Keratinocyte (primary cell): Measurements from ENCODE around the gene TRPM6. TPM values are rescaled to one million over a fixed set of nuclear protein-coding genes. Genes with fewer than 3 reads are reported as not detected.
"Not testable (repeated sequence)": the region's sequence is repeated elsewhere in the genome, so short reads cannot be mapped to it uniquely, and the experiment has no call there.

Source experiments
- DNase-seq: peaks from one replicate; pipeline ENCODE4 v3.0.0-alpha.2; 2011; ENCODE audit warnings: low read depth, missing footprints, low spot score
- FAIRE-seq: peaks from 2 replicates; lab custom pipeline; 2011; peaks lifted over from hg19 to GRCh38; lab: Jason Lieb, UNC
- H2AFZ ChIP-seq: 2 replicates; pipeline ENCODE4 v1.6.0; 2012; ENCODE audit warnings: low read length, control low read depth, inconsistent platforms; ENCODE audit not compliant: control insufficient read depth
- H3K27ac ChIP-seq: 2 replicates; pipeline ENCODE4 v1.5.1; 2011; ENCODE audit warnings: low read length; ENCODE audit not compliant: control insufficient read depth, insufficient read depth
- H3K27me3 ChIP-seq: 3 replicates; pipeline ENCODE4 v1.6.0; 2011; ENCODE audit warnings: low read length; ENCODE audit not compliant: control insufficient read depth, insufficient read depth; ENCODE audit errors: extremely low read depth
- H3K36me3 ChIP-seq, 2 experiments: 2 replicates in 1 of 2; 3 replicates in 1 of 2; pipeline ENCODE4 v1.5.1; 2011; ENCODE audit warnings: low read length in 2 of 2, mild to moderate bottlenecking in 1 of 2; ENCODE audit not compliant: control insufficient read depth in 2 of 2, insufficient read depth in 2 of 2; ENCODE audit errors: extremely low read depth in 1 of 2
- H3K4me1 ChIP-seq: 3 replicates; pipeline ENCODE4 v1.5.1; 2011; ENCODE audit warnings: low read length; ENCODE audit not compliant: control insufficient read depth, insufficient read depth; ENCODE audit errors: extremely low read depth
- H3K4me2 ChIP-seq: 3 replicates; pipeline ENCODE4 v1.6.0; 2011; ENCODE audit warnings: low read depth, low read length; ENCODE audit not compliant: control insufficient read depth, insufficient read depth; ENCODE audit errors: extremely low read depth
- H3K4me3 ChIP-seq, 3 experiments: fragments of 200-600 bp in 1 of 3; sonication (generic) in 1 of 3; 2 replicates in 2 of 3; 3 replicates in 1 of 3; pipeline ENCODE4 v1.5.1; 2011 to 2016; ENCODE audit warnings: low read length in 3 of 3, mild to moderate bottlenecking in 3 of 3, control low read depth in 2 of 3, inconsistent platforms in 1 of 3, low read depth in 1 of 3, mixed read lengths in 1 of 3, mixed run types in 1 of 3, moderate library complexity in 1 of 3; ENCODE audit not compliant: control insufficient read depth in 2 of 3, insufficient read depth in 2 of 3; ENCODE audit errors: extremely low read depth in 1 of 3
- H3K79me2 ChIP-seq: 2 replicates; pipeline ENCODE4 v1.6.0; 2012; ENCODE audit warnings: low read length; ENCODE audit not compliant: control insufficient read depth, insufficient read depth
- H3K9ac ChIP-seq: 3 replicates; pipeline ENCODE4 v1.6.0; 2011; ENCODE audit warnings: low read length; ENCODE audit not compliant: control insufficient read depth, insufficient read depth; ENCODE audit errors: extremely low read depth
- H3K9me1 ChIP-seq: 3 replicates; pipeline ENCODE4 v1.6.0; 2011; ENCODE audit warnings: low read length; ENCODE audit not compliant: control insufficient read depth, insufficient read depth; ENCODE audit errors: extremely low read depth
- H3K9me3 ChIP-seq: 2 replicates; pipeline ENCODE4 v1.5.1; 2012; ENCODE audit warnings: low read depth, low read length; ENCODE audit not compliant: control insufficient read depth
- H4K20me1 ChIP-seq: 3 replicates; pipeline ENCODE4 v1.6.0; 2011; ENCODE audit warnings: low read length; ENCODE audit not compliant: control insufficient read depth, insufficient read depth; ENCODE audit errors: extremely low read depth
- CTCF ChIP-seq, 3 experiments: IDR thresholded peaks in 1 of 3; conservative IDR thresholded peaks in 1 of 3; optimal IDR thresholded peaks in 1 of 3; 2 replicates in 2 of 3; 3 replicates in 1 of 3; pipeline versions ENCODE3 to v1.5.1; 2011; ENCODE audit warnings: low read length in 3 of 3, mild to moderate bottlenecking in 3 of 3, moderate library complexity in 2 of 3, control low read depth in 1 of 3, inconsistent platforms in 1 of 3; ENCODE audit not compliant: insufficient read depth in 2 of 3; ENCODE audit errors: extremely low read depth in 1 of 3
- EZH2 ChIP-seq: IDR thresholded peaks from one replicate; pipeline ENCODE4 v1.6.1; 2012; ENCODE audit warnings: inconsistent platforms, mild to moderate bottlenecking, low read length, moderate library complexity
- dilution Hi-C: fragments of 300-500 bp; cut with MboI; formaldehyde crosslinking; loops from one replicate; pipeline ENCODE4 v1.7.0; 2020; ENCODE audit warnings: low sequenced_read_pairs; ENCODE audit not compliant: extremely low pct_ligation_motif_present
- polyA plus RNA-seq, 5 experiments: library from polyadenylated mRNA; depleted of rRNA in 3 of 5; stranded (reverse) in 3 of 5; stranded (forward) in 1 of 5; unstranded in 1 of 5; fragments of >200 nt; gene quantifications; 1 replicate in 1 of 5; 2 replicates in 3 of 5; 3 replicates in 1 of 5; pipeline versions ENCODE4 v1.2.1 to v1.2.3, GENCODE V29; 2011 to 2012; ENCODE audit warnings: missing spikeins in 2 of 5, low read depth in 1 of 5, low replicate concordance in 1 of 5

The TRPM6 gene
- polyA plus RNA-seq, 1 donor (not counting 4 experiments of a cell fraction or from before 2014, with no cell fraction given): 0.18 TPM

- H3K36me3 ChIP-seq: no peaks in the 10 kb centered on the region
- DNase-seq (no peak), FAIRE-seq (no peak)
- H3K4me3 ChIP-seq: no peak overlapping the region
- no peak overlapping the region for H3K27ac ChIP-seq
- no peaks in the 10 kb centered on the region for H3K27me3 ChIP-seq
- no peaks in the 10 kb centered on the region for H4K20me1 ChIP-seq
- TF ChIP-seq EZH2 (no peak), CTCF (optimal IDR thresholded peaks at IDR 0.05 in 1 of 3, IDR thresholded peaks at IDR 0.05 in 1 of 3, conservative IDR thresholded peaks at IDR 0.05 in 1 of 3; ENCODE audit: extremely low read depth in 1 of 3, insufficient read depth in 2 of 3, low read length in 3 of 3) (no peak)
- no peaks in the 10 kb centered on the region for H3K9me1 ChIP-seq
- dilution Hi-C loops: no loop called here
- no peak overlapping the region for H3K4me2 ChIP-seq
- H3K79me2 ChIP-seq: no peaks in the 10 kb centered on the region
- no peak overlapping the region for H2AFZ ChIP-seq
- no peaks in the 10 kb centered on the region for H3K4me1 ChIP-seq
- no peak overlapping the region for H3K9ac ChIP-seq
- no peaks in the 10 kb centered on the region for H3K9me3 ChIP-seq
These were observed 30.7 kb downstream of the TRPM6 start for GRCh38 chr9:74856989-74857388.

- Histone ChIP-seq H3K9me1 (no peaks in the 10 kb centered on the region), H3K79me2 (no peaks in the 10 kb centered on the region), H3K36me3 (no peaks in the 10 kb centered on the region), H4K20me1 (no peaks in the 10 kb centered on the region), H3K4me1 (no peaks in the 10 kb centered on the region), H3K4me2 (no peak overlapping the region), H3K9ac (no peak overlapping the region), H3K9me3 (no peaks in the 10 kb centered on the region), H3K27me3 (no peaks in the 10 kb centered on the region), H2AFZ (no peak overlapping the region), H3K4me3 (no peak overlapping the region), H3K27ac (no peak overlapping the region)
- TF ChIP-seq CTCF (optimal IDR thresholded peaks at IDR 0.05 in 1 of 3, IDR thresholded peaks at IDR 0.05 in 1 of 3, conservative IDR thresholded peaks at IDR 0.05 in 1 of 3; ENCODE audit: extremely low read depth in 1 of 3, insufficient read depth in 2 of 3, low read length in 3 of 3) (no peak), EZH2 (no peak)
- dilution Hi-C loops: no loop called here
- no peak for FAIRE-seq
- no peak for DNase-seq
These were observed 32.6 kb downstream of the TRPM6 start for GRCh38 chr9:74855072-74855471.

GRCh38 chr9:74853024-74853423 lies 34.7 kb downstream of the TRPM6 start:
- H3K27ac ChIP-seq, dilution Hi-C loops, H3K9ac ChIP-seq, H3K27me3 ChIP-seq, H3K79me2 ChIP-seq, H3K4me3 ChIP-seq, H3K9me1 ChIP-seq, H3K4me1 ChIP-seq, H4K20me1 ChIP-seq, FAIRE-seq, H3K36me3 ChIP-seq, H2AFZ ChIP-seq, H3K4me2 ChIP-seq, H3K9me3 ChIP-seq, DNase-seq: not testable (repeated sequence)
